ENCODE data around the gene MAD1L1. TPM values are rescaled to one million over a fixed set of nuclear protein-coding genes. Genes with fewer than 3 reads are reported as not detected.

Gene MAD1L1
- total RNA-seq, 1 experiment from 2014 or later: 38.5 TPM

DNA sequence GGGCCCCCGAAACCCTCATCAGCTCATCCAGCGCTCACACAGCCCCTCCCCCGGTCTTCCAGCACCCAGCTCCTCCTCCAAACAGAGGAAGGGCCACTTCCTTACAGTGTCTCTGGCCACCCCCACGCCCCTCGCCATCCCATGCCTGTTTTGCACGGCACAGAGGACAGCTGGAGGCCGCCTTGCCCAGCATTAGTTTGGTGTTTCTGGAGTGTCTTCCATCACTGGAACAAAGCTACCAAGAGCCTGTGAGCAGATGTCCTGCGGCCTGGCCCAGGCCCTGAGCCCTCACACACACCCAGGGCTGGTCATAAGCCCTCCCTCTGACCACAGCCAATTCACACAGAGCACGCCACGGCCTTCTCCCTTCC is 82.3 kb downstream of the MAD1L1 start:
- ATAC-seq: no peak
- H3K9me3 ChIP-seq (ENCODE audit: control insufficient read depth in 1 of 2, insufficient read depth in 1 of 2, low read depth in 1 of 2, low read length in 2 of 2): no peaks in the 10 kb centered on the region
- no peaks in the 10 kb centered on the region for H3K79me2 ChIP-seq (ENCODE audit: insufficient read depth, low read length)
- no TSS peak for BruUV-seq (replicated peaks)
- no peak for DNase-seq (ENCODE audit: low read depth, low spot score)
- intact Hi-C loops (cut with micrococcal nuclease): no loop called here
- H3K9me2 ChIP-seq (ENCODE audit: insufficient read depth): no peaks in the 10 kb centered on the region
- no peak overlapping the region for H3K4me2 ChIP-seq (ENCODE audit: low read length)
- ChIA-PET RAD21 (ENCODE audit: low non-redundant PET in 1 of 2, low total read pairs in 2 of 2, uncharacterized antibody in 2 of 2, unreplicated experiment in 2 of 2) (no interaction called here), POLR2A (no interaction called here), CTCF (interaction anchor here (0.8 kb wide), 1 partner anchor 10 kb away, joined by 3 read pairs; no protein-coding TSS in a partner anchor)
- no peak overlapping the region for H2AFZ ChIP-seq (ENCODE audit: low read depth, low read length, poor library complexity, severe bottlenecking)
- 0 out of 4 replicates have a peak, but pooled peaks cover 0 to 4% of the 10 kb centered on the region in 2 experiments for H3K36me3 ChIP-seq (ENCODE audit: control insufficient read depth in 1 of 2, insufficient read depth in 2 of 2, low read length in 2 of 2)
- no peak overlapping the region for H3K27ac ChIP-seq (ENCODE audit: low read depth, low read length)
- no peaks in the 10 kb centered on the region for H3K27me3 ChIP-seq (ENCODE audit: insufficient read depth, low read length)
- no peaks in the 10 kb centered on the region for H4K20me1 ChIP-seq (ENCODE audit: insufficient read depth)
- H3K4me1 ChIP-seq (ENCODE audit: control insufficient read depth in 1 of 2, insufficient read depth in 2 of 2, low read length in 2 of 2): no peaks in the 10 kb centered on the region
- TF ChIP-seq ZNF274 (IDR thresholded peaks at IDR 0.05; ENCODE audit: low read depth, low read length) (no peak), ZBTB33 (IDR thresholded peaks at IDR 0.05; ENCODE audit: extremely low read depth, insufficient replicate concordance, low read length) (no peak), FOSL1 (IDR thresholded peaks at IDR 0.05; ENCODE audit: low read depth) (no peak), POLR2A (IDR thresholded peaks at IDR 0.05; ENCODE audit: borderline replicate concordance, extremely low read depth, insufficient read depth, insufficient read length) (no peak), POLR2AphosphoS5 (IDR thresholded peaks at IDR 0.05; ENCODE audit: low read depth, low read length) (no peak), MAX (IDR thresholded peaks at IDR 0.05) (no peak), EZH2phosphoT487 (IDR thresholded peaks at IDR 0.05; ENCODE audit: borderline replicate concordance) (no peak), YY1 (IDR thresholded peaks at IDR 0.05; ENCODE audit: extremely low read depth, insufficient replicate concordance, low read depth, low read length) (no peak), REST (IDR thresholded peaks at IDR 0.05; ENCODE audit: low read depth) (no peak), SRF (IDR thresholded peaks at IDR 0.05; ENCODE audit: low read depth) (no peak), JUND (IDR thresholded peaks at IDR 0.05) (no peak)
- TF ChIP-seq, protein P1, sequence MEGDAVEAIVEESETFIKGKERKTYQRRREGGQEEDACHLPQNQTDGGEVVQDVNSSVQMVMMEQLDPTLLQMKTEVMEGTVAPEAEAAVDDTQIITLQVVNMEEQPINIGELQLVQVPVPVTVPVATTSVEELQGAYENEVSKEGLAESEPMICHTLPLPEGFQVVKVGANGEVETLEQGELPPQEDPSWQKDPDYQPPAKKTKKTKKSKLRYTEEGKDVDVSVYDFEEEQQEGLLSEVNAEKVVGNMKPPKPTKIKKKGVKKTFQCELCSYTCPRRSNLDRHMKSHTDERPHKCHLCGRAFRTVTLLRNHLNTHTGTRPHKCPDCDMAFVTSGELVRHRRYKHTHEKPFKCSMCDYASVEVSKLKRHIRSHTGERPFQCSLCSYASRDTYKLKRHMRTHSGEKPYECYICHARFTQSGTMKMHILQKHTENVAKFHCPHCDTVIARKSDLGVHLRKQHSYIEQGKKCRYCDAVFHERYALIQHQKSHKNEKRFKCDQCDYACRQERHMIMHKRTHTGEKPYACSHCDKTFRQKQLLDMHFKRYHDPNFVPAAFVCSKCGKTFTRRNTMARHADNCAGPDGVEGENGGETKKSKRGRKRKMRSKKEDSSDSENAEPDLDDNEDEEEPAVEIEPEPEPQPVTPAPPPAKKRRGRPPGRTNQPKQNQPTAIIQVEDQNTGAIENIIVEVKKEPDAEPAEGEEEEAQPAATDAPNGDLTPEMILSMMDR (IDR thresholded peaks at IDR 0.05 in 2 of 3, conservative IDR thresholded peaks at IDR 0.05 in 1 of 3; ENCODE audit: borderline replicate concordance in 1 of 3, insufficient read depth in 1 of 3, low read depth in 2 of 3, low read length in 2 of 3): no peak
- H3K9ac ChIP-seq (ENCODE audit: low read length): no peak overlapping the region
- no peak overlapping the region for H3K4me3 ChIP-seq (replicated peaks in 1 of 2; ENCODE audit: low read depth in 1 of 2, low read length in 2 of 2)
